HPDE6-E6E7 (cell line): ENCODE measurements around the gene PSMA3.
A peak's percentile ranks its signal among the peaks of the same experiment; 100 is the strongest.

Experiments
- DNase-seq: peaks from one replicate; pipeline ENCODE4 v3.0.0; 2011; ENCODE audit warnings: missing footprints; ENCODE audit errors: extremely low spot score

PSMA3 gene

GRCh38 chr14:58272588-58273372 lies 28.1 kb downstream of the PSMA3 start:
- no peak for DNase-seq

- DNase-seq, result no peak
Observed at GRCh38 chr14:58274881-58275280, 30.2 kb downstream of the PSMA3 start.

GRCh38 chr14:58275527-58276190 lies 31.0 kb downstream of the PSMA3 start:
- DNase-seq, result no peak

GRCh38 chr14:58276208-58276607 lies 31.6 kb downstream of the PSMA3 start:
- DNase-seq, result no peak

- DNase-seq, result no peak
Observed at GRCh38 chr14:58278177-58278576, 33.5 kb downstream of the PSMA3 start.

- peak; percentile 20 for DNase-seq
Observed at GRCh38 chr14:58280954-58281787, 36.5 kb downstream of the PSMA3 start.

GRCh38 chr14:58281969-58282368 lies 37.3 kb downstream of the PSMA3 start:
- no peak for DNase-seq

- no peak for DNase-seq
Observed at GRCh38 chr14:58282925-58283593, 38.4 kb downstream of the PSMA3 start.

GRCh38 chr14:58283730-58284129 lies 39.1 kb downstream of the PSMA3 start:
- DNase-seq, result no peak

- DNase-seq, result no peak
Observed at GRCh38 chr14:58285132-58285531, 40.5 kb downstream of the PSMA3 start.

GRCh38 chr14:58287607-58288042 lies 43.0 kb downstream of the PSMA3 start:
- DNase-seq, result no peak

GRCh38 chr14:58288106-58288792 lies 43.6 kb downstream of the PSMA3 start:
- no peak for DNase-seq

GRCh38 chr14:58291646-58292045 lies 47.0 kb downstream of the PSMA3 start:
- DNase-seq, result no peak

GRCh38 chr14:58292187-58292586 lies 47.5 kb downstream of the PSMA3 start:
- no peak for DNase-seq

- DNase-seq, result no peak
Observed at GRCh38 chr14:58294201-58294600, 49.6 kb downstream of the PSMA3 start.

- no peak for DNase-seq
Observed at GRCh38 chr14:58296726-58297125, 52.1 kb downstream of the PSMA3 start.

- DNase-seq, result peak; percentile 21
Observed at GRCh38 chr14:58297412-58297761, 52.7 kb downstream of the PSMA3 start.

GRCh38 chr14:58297762-58298476 lies 53.3 kb downstream of the PSMA3 start:
- DNase-seq, result peak; percentile 99

- peak; percentile 10 for DNase-seq
Observed at GRCh38 chr14:58298477-58299400, 54.1 kb downstream of the PSMA3 start, which contains the start of gene ARID4A. TSS of gene ARID4A (plus strand) at chr14:58298555. CDS start at chr14:58299855, 1,300 bp downstream.
